Measurements from ENCODE around the gene ARHGAP45.

- no peak for TF ChIP-seq TAF1 (IDR thresholded peaks at IDR 0.05; ENCODE audit: borderline replicate concordance, insufficient read depth, low read length)
- no peak for TF ChIP-seq REST (IDR thresholded peaks at IDR 0.05; ENCODE audit: insufficient read depth in 1 of 2, low read depth in 2 of 2, low read length in 2 of 2)
- TF ChIP-seq POLR2AphosphoS5 (IDR thresholded peaks at IDR 0.05; ENCODE audit: low read depth, low read length) = no peak
These were observed 14.6 kb downstream of the ARHGAP45 start for GRCh38 chr19:1081301-1082164.
